WI38 (cell line): Measurements from ENCODE around the gene FSTL4.

Experiments used
- H3K4me3 ChIP-seq: 2 replicates; pipeline ENCODE4 v1.5.1; 2011; ENCODE audit warnings: low read depth, mild to moderate bottlenecking, control low read depth, low read length
- CTCF ChIP-seq: IDR thresholded peaks from 2 replicates; pipeline ENCODE4 v1.5.1; 2012; ENCODE audit warnings: low read depth, mild to moderate bottlenecking, control low read depth, low read length

The FSTL4 gene

DNA sequence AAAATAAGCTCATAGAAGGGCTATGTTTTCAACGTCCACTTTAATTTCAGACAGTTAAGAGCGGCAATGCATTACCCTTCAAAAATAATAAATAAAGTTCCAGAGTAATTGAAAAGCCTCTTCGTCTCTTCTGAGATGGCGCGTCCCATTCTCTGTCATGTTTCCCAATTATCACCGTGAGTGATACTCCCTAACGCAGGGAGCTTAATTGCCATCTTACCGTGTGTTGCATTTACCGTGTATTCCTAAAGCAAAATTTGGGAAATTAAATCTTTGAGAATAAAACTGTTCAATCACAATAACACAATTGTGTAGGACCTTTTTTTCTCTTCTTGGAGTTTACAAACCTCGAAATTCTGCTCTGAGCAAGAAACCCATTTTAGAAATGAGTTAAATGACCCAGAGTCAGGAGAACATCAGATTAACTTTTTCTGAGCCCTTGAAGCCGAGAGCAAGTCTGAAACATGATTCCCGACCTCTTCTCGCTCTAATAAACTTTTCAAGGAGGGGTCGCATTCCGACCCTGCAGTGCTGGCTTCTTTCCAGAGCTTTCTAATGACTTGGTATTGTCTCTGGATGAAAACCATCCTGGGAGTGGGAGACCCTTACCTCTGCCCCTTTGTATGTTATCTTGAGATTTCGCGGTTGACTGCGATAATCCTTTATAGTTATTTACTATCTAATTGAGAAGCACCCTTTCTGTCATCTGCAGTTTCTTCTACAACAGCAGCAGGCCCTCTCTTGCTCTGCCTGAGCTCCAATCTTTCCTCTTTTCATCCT is 251.5 kb downstream of the FSTL4 start:
- no peak overlapping the region for H3K4me3 ChIP-seq
- no peak for TF ChIP-seq CTCF

- H3K4me3 ChIP-seq: no peak overlapping the region
- no peak for TF ChIP-seq CTCF
Observed at GRCh38 chr5:133359861-133360260, 252.5 kb downstream of the FSTL4 start.

GRCh38 chr5:133358271-133358670 is 254.1 kb downstream of the FSTL4 start:
- TF ChIP-seq CTCF: no peak

DNA sequence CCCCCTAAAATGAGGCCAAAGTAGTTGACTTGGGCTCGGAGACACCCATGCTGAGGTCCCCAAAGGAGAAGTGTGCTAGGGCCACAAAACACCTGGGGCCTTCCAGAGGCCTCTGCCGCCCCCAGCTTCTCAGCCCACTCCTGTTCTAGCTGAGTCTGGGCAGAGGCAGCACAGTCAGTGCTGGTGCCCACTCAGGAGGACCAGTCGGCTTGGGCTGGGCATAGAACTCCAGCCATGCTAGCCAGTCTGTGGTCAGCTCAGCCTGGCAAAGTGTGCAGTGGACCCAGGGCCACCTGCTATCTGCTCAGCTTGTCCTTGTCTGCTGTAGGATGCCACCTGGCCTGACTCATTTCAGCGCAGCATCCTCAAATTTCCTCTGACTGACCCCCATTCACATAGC is 254.6 kb downstream of the FSTL4 start:
- no peak overlapping the region for H3K4me3 ChIP-seq
- no peak for TF ChIP-seq CTCF

More at GRCh38 chr5:133358271-133358670, 254.1 kb downstream of the FSTL4 start:
- no peak overlapping the region for H3K4me3 ChIP-seq

- TF ChIP-seq CTCF: no peak
- no peak overlapping the region for H3K4me3 ChIP-seq
Observed at GRCh38 chr5:133356984-133357421, 255.3 kb downstream of the FSTL4 start.

- TF ChIP-seq CTCF: no peak
- no peak overlapping the region for H3K4me3 ChIP-seq
Observed at GRCh38 chr5:133356396-133356983, 255.9 kb downstream of the FSTL4 start.
